ENCODE results near the gene HEG1. TPM values are rescaled to one million over a fixed set of nuclear protein-coding genes. Genes with fewer than 3 reads are reported as not detected.

The HEG1 gene
- total RNA-seq, 6 experiments from 2014 or later, result 3.5 to 14.9 (median 10.8) TPM

GRCh38 chr3:125073390-125073905 is 17.7 kb upstream of the HEG1 start:
- WGBS (ENCODE audit: insufficient coverage, low coverage, low lambda C conversion rate, missing lambda C conversion rate), result 82% methylated on average over 3 of the region's 7 CpGs
- Histone ChIP-seq H3K4me3 (no peak overlapping the region), H3K27ac (no peak overlapping the region), H3K4me1 (no peaks in the 10 kb centered on the region), H3K36me3 (no peaks in the 10 kb centered on the region), H3K27me3 (no peaks in the 10 kb centered on the region), H3K9me3 (no peaks in the 10 kb centered on the region)
- intact Hi-C loops (cut with DNase I), result no loop called here
- DNase-seq (no peak), ATAC-seq (no peak)
- TF ChIP-seq POLR2A (IDR thresholded peaks at IDR 0.05) (no peak), CTCF (IDR thresholded peaks at IDR 0.05) (no peak)

- TF ChIP-seq POLR2A (IDR thresholded peaks at IDR 0.05) (no peak), CTCF (IDR thresholded peaks at IDR 0.05) (no peak)
- Histone ChIP-seq H3K27ac (no peak overlapping the region), H3K9me3 (no peaks in the 10 kb centered on the region), H3K27me3 (no peaks in the 10 kb centered on the region), H3K4me1 (no peaks in the 10 kb centered on the region), H3K4me3 (no peak overlapping the region), H3K36me3 (no peaks in the 10 kb centered on the region)
- 100% methylated on average over 4 of the region's 4 CpGs for WGBS (ENCODE audit: insufficient coverage, low coverage, low lambda C conversion rate, missing lambda C conversion rate)
- ATAC-seq, result no peak
- no peak for DNase-seq
- intact Hi-C loops (cut with DNase I), result no loop called here
These were observed 17.1 kb upstream of the HEG1 start for GRCh38 chr3:125072749-125073389.

GRCh38 chr3:125072301-125072700 is 16.5 kb upstream of the HEG1 start:
- no peaks in the 10 kb centered on the region for H3K36me3 ChIP-seq
- H3K4me1 ChIP-seq, result no peaks in the 10 kb centered on the region
- H3K9me3 ChIP-seq, result no peaks in the 10 kb centered on the region
- no peak for TF ChIP-seq CTCF (IDR thresholded peaks at IDR 0.05)
- no peak for TF ChIP-seq POLR2A (IDR thresholded peaks at IDR 0.05)
- intact Hi-C loops (cut with DNase I), result no loop called here
- no peak overlapping the region for H3K27ac ChIP-seq
- no peaks in the 10 kb centered on the region for H3K27me3 ChIP-seq
- ATAC-seq (no peak), DNase-seq (no peak)
- H3K4me3 ChIP-seq, result no peak overlapping the region

GRCh38 chr3:125069968-125070745 is 14.4 kb upstream of the HEG1 start:
- Histone ChIP-seq H3K27me3 (no peaks in the 10 kb centered on the region), H3K36me3 (no peaks in the 10 kb centered on the region), H3K4me1 (no peaks in the 10 kb centered on the region), H3K27ac (no peak overlapping the region), H3K9me3 (no peaks in the 10 kb centered on the region), H3K4me3 (no peak overlapping the region)
- 96% methylated on average over 7 of the region's 7 CpGs for WGBS (ENCODE audit: insufficient coverage, low coverage, low lambda C conversion rate, missing lambda C conversion rate)
- DNase-seq (no peak), ATAC-seq (no peak)
- intact Hi-C loops (cut with DNase I), result no loop called here
- no peak for TF ChIP-seq CTCF (IDR thresholded peaks at IDR 0.05)
- no peak for TF ChIP-seq POLR2A (IDR thresholded peaks at IDR 0.05)
